HEK293T (cell line): ENCODE results near the gene MME.

Source experiments
- CTCF ChIA-PET: fragments of 350-600 bp; formaldehyde crosslinking; extraction: SDS; loops from one replicate; lab custom pipeline; 2021; ENCODE audit warnings: antibody characterized with exemption, inconsistent platforms; lab: Yijun Ruan, JAX
- POLR2A ChIA-PET: fragments of 350-600 bp; formaldehyde crosslinking; extraction: SDS; loops from one replicate; lab custom pipeline; 2020; ENCODE audit warnings: antibody characterized with exemption, inconsistent platforms; lab: Yijun Ruan, JAX
- DNase-seq: peaks from one replicate; pipeline ENCODE4 v3.0.0; 2012; ENCODE audit warnings: mixed read lengths; ENCODE audit errors: extremely low spot score
- ARNT ChIP-seq: fragments of 450-650 bp; IDR thresholded peaks from 2 replicates; pipeline ENCODE4 v1.6.1; 2017; ENCODE audit warnings: mild to moderate bottlenecking
- BHLHE40 ChIP-seq: fragments of 450-650 bp; IDR thresholded peaks from 2 replicates; pipeline ENCODE4 v1.6.1; 2016; ENCODE audit warnings: mild to moderate bottlenecking, moderate library complexity, borderline replicate concordance
- CTBP1 ChIP-seq: fragments of 450-650 bp; IDR thresholded peaks from 2 replicates; pipeline ENCODE4 v1.6.1; 2016; ENCODE audit warnings: borderline replicate concordance
- ELF4 ChIP-seq: fragments of 450-650 bp; IDR thresholded peaks from 2 replicates; pipeline ENCODE4 v1.6.1; 2017; ENCODE audit warnings: antibody characterized with exemption
- FOXA1 ChIP-seq: fragments of 450-650 bp; IDR thresholded peaks from 2 replicates; pipeline ENCODE4 v1.6.1; 2016; ENCODE audit warnings: mild to moderate bottlenecking
- FOXK2 ChIP-seq: fragments of 450-650 bp; IDR thresholded peaks from 2 replicates; pipeline ENCODE4 v1.6.1; 2016; ENCODE audit warnings: mild to moderate bottlenecking
- FOXM1 ChIP-seq: fragments of 450-650 bp; IDR thresholded peaks from 2 replicates; pipeline ENCODE4 v1.6.1; 2017; ENCODE audit warnings: mild to moderate bottlenecking, borderline replicate concordance
- HDGF ChIP-seq: fragments of 450-650 bp; IDR thresholded peaks from 2 replicates; pipeline ENCODE4 v1.6.1; 2017; ENCODE audit warnings: antibody characterized with exemption, borderline replicate concordance
- L3MBTL2 ChIP-seq: fragments of 450-650 bp; conservative IDR thresholded peaks from 2 replicates; pipeline ENCODE4 v1.6.1; 2016; ENCODE audit warnings: mild to moderate bottlenecking
- LEF1 ChIP-seq: fragments of 450-650 bp; IDR thresholded peaks from 2 replicates; pipeline ENCODE4 v1.6.1; 2017; ENCODE audit warnings: mild to moderate bottlenecking, borderline replicate concordance
- NFRKB ChIP-seq: fragments of 450-650 bp; IDR thresholded peaks from 2 replicates; pipeline ENCODE4 v1.6.1; 2016; ENCODE audit warnings: mild to moderate bottlenecking, moderate library complexity
- PKNOX1 ChIP-seq: fragments of 450-650 bp; IDR thresholded peaks from 2 replicates; pipeline ENCODE4 v1.6.1; 2016
- SP1 ChIP-seq: fragments of 450-650 bp; IDR thresholded peaks from 2 replicates; pipeline ENCODE4 v1.6.1; 2017
- SUZ12 ChIP-seq: fragments of 450-650 bp; IDR thresholded peaks from 2 replicates; pipeline ENCODE4 v1.6.1; 2016; ENCODE audit warnings: mild to moderate bottlenecking
- TARDBP ChIP-seq: fragments of 450-650 bp; IDR thresholded peaks from 2 replicates; pipeline ENCODE4 v1.6.1; 2016
- ZNF384 ChIP-seq: fragments of 450-650 bp; IDR thresholded peaks from 2 replicates; pipeline ENCODE4 v1.6.1; 2016

MME gene

GRCh38 chr3:155079746-155080487 lies at the start of gene MME:
TSS of gene MME (plus strand) at chr3:155080319. CDS start at chr3:155084168, 3,849 bp downstream.
- CTCF ChIA-PET = no interaction called here
- POLR2A ChIA-PET = interaction anchor here (1.2 kb wide), 1 partner anchor 15 kb away, joined by 3 read pairs; no protein-coding TSS in a partner anchor
- DNase-seq = peak; percentile 61
- no peak for TF ChIP-seq LEF1
- no peak for TF ChIP-seq FOXA1
- no peak for TF ChIP-seq ZNF384
- TF ChIP-seq FOXK2 = no peak
- TF ChIP-seq ELF4 = no peak
- TF ChIP-seq BHLHE40 = no peak
- no peak for TF ChIP-seq NFRKB
- TF ChIP-seq SUZ12 = no peak
- TF ChIP-seq FOXM1 = no peak
- TF ChIP-seq CTBP1 = no peak
- no peak for TF ChIP-seq ARNT
- no peak for TF ChIP-seq L3MBTL2
- no peak for TF ChIP-seq PKNOX1
- no peak for TF ChIP-seq TARDBP
- TF ChIP-seq SP1 = no peak
- TF ChIP-seq HDGF = no peak

- DNase-seq = no peak
- TF ChIP-seq LEF1 (no peak), SP1 (no peak), ARNT (no peak), TARDBP (no peak)
- ChIA-PET CTCF (interaction anchor here (0.6 kb wide), 1 partner anchor 53 kb away, joined by 4 read pairs; no protein-coding TSS in a partner anchor), POLR2A (no interaction called here)
Measured at GRCh38 chr3:155031186-155031585, 48.9 kb upstream of the MME start.

DNA sequence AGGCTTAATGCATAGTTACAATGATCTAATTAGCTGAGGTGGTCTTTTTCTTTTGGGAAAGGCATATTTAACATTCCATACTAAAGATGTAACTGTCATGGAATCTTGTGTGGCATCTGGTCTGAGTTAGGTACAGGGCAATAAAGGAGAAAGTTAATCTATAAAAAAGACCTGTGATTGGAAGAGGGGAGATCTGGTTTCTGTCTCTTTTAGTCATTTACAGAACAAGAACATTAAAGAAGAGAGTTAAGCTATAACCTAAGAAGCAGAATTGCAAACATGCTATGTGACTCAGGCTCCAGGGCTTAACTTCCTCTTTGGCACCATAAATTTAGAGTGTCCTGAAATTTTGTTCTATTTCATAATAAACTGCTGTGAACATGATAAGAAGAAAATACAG lies 47.2 kb upstream of the MME start:
- POLR2A ChIA-PET = no interaction called here
- no peak for TF ChIP-seq ARNT
- no peak for TF ChIP-seq FOXK2
- peak; percentile 58 for TF ChIP-seq PKNOX1
- DNase-seq = no peak
- CTCF ChIA-PET = no interaction called here

GRCh38 chr3:155034786-155035185 lies 45.3 kb upstream of the MME start:
- DNase-seq = no peak
- POLR2A ChIA-PET = no interaction called here
- CTCF ChIA-PET = no interaction called here
- no peak for TF ChIP-seq PKNOX1
- TF ChIP-seq SUZ12 = no peak
- TF ChIP-seq FOXM1 = no peak
- no peak for TF ChIP-seq SP1
- no peak for TF ChIP-seq HDGF
- no peak for TF ChIP-seq ELF4
- TF ChIP-seq LEF1 = no peak
- no peak for TF ChIP-seq TARDBP
- no peak for TF ChIP-seq FOXA1
- no peak for TF ChIP-seq FOXK2
- no peak for TF ChIP-seq L3MBTL2
- no peak for TF ChIP-seq ZNF384
- TF ChIP-seq BHLHE40 = no peak
- no peak for TF ChIP-seq NFRKB
- no peak for TF ChIP-seq ARNT

DNA sequence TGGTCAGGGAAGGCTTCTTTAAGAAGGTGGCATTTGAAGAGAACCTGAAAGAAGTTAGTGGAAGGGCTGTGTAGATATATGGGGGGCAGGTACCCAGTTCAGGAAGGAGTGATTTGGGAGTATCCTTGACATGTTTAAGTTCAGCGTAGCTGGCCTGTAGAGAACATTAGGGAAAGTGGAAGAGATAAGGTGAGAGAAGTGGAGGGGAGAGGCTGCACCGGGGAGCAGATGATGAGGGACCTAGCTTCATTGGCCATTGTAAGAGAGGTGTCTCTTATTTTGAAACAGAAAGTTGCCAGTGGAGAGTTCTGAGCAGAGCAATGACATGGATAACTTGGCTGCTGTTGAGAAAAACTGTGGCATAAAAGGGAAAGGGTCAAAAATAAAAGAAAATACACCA lies 44.6 kb upstream of the MME start:
- POLR2A ChIA-PET = no interaction called here
- TF ChIP-seq ELF4 (no peak), PKNOX1 (no peak), NFRKB (no peak), ARNT (no peak), FOXK2 (no peak), CTBP1 (no peak), LEF1 (no peak), HDGF (no peak)
- CTCF ChIA-PET = no interaction called here
- no peak for DNase-seq

DNA sequence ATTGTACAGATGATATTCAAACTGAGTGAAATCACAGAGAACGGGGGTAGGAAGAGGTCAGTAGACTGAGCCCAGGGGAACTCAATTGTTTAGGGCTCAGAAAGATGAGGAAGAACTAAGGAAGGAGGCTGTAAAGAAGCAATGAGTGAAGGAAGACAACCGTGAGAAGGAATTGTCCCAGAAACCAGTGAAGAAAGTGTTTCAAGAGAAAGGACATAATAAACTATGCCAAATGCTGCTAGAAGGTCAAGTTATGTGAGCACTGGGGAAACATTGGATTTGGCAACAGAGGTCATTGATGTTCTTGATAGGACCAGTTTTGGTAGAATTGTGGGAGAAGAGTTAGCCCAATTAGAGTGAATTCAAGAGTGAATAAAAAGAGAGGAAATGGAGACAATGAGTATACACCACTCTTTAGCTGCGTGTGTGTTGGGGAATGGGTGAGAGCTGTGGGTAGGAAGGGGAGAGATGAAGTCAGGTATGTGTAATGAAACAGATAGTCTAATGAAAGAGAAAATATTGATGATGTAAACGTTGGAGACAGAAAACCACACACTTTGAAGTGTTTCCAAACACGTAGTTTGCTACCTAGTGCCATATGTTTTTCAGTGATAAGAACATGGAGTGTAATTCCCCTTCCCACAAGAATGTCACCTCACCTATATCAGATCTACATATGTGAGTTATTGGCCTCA lies 42.5 kb upstream of the MME start:
- CTCF ChIA-PET = interaction anchor here (0.6 kb wide), 1 partner anchor 120 kb away, joined by 3 read pairs; no protein-coding TSS in a partner anchor
- TF ChIP-seq L3MBTL2 = no peak
- TF ChIP-seq FOXM1 = no peak
- TF ChIP-seq SUZ12 = no peak
- TF ChIP-seq PKNOX1 = no peak
- TF ChIP-seq HDGF = no peak
- TF ChIP-seq NFRKB = no peak
- POLR2A ChIA-PET = no interaction called here
- no peak for DNase-seq
